Activated gamma-delta T cell treated with anti-CD3 and anti-CD28 coated beads, Interleukin-2, amount 50 U/mL, for 16 hours (primary cell): Measurements from ENCODE around the gene TINCR.

Source experiments
- DNase-seq: peaks from one replicate; pipeline ENCODE4 v3.0.0-alpha.2; 2020; ENCODE audit warnings: low read depth

The TINCR gene

DNA sequence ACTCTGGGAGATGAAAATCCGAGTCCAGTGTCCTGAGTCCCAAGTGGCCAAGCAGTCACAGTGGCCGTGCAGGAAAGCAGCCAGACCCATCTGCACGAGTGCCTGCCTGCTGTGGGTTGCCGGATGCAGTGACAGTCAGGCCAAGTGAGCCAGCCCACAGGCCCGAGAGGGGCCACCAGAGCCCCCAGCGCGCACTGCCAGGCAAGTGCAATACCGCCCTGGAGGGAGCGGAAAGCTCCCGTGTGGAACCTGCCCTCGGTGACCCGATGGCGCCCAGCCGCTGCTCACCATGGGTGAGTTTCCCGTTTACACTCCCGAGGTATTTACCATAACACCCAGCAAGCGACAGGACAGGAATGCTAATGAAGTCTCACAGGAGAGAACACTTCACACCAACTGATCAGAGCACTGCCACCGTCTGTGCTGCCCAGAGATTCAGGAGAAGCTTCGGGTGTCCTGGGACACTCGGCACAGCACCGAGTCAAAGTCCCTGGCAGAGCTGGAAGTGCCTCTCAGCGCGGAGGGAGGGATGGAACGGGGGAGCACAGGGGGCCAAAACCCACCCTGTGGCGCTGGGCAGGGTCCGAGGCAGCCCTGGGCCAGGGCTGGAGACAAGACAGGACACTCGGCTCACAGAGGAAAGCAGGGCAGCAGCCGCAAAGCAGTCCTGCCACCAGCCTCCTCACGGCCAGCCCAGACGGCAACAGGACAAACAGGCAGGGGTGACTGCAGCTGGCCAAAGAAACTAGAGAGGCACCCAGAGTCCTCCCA is 21.3 kb upstream of the TINCR start:
- no peak for DNase-seq

DNA sequence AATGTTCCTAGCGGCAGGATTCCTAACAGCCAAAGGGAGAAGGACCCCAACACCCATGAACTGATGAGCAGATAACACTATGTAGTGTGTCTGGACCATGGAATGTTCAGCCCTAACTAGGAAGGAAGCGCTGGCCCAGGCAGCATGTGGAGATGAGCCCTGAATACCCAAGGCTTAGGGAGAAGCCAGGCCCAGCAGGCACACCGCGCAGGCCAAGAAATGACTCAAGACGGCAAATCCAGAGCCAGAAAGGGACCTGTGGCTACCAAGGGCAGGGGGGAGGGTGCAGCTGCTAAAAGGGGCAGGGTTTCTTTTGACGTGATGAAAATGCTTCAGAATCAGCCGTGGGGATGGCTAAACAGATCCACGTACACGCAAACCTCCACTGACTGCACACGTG is 20.7 kb upstream of the TINCR start:
- DNase-seq: no peak

DNA sequence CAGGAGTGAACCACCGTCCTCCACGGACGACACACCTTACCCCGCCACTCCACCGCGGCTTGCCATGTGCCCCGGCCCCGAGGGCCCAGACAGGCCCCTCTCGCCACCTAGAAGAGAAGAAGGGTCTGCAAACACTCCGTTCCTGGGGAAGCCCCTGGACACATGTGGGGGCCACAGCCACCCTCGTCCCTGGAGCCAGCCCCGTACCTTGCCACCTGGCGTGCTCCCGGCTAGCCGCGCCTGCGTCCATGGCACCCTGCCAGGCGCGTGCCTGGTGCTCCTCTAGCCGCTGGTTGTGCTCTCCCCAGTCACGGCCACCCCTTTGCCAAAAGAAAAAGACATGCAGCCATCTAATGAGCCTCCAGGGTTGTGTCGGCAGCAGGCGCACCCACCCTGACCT is 19.9 kb upstream of the TINCR start:
- no peak for DNase-seq

DNA sequence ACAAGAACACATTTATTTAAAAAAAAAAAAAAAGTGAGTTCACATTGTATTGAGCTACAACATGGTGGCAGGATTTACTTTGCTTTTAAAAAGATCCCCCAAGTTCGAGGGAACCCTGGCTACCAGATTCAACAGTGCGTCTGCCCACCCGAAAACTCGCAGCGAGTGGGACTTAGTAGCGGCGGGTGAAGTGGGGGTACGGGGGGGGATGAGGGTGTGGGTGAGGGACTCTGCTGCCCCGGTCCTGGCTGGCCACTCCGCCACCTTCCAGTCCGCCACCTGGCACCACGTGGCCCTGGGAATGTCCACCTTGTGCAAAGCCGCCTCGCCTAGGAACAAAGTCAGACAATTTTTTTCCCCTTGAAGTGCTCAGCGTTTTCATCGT is 19.3 kb upstream of the TINCR start:
- DNase-seq: no peak

DNA sequence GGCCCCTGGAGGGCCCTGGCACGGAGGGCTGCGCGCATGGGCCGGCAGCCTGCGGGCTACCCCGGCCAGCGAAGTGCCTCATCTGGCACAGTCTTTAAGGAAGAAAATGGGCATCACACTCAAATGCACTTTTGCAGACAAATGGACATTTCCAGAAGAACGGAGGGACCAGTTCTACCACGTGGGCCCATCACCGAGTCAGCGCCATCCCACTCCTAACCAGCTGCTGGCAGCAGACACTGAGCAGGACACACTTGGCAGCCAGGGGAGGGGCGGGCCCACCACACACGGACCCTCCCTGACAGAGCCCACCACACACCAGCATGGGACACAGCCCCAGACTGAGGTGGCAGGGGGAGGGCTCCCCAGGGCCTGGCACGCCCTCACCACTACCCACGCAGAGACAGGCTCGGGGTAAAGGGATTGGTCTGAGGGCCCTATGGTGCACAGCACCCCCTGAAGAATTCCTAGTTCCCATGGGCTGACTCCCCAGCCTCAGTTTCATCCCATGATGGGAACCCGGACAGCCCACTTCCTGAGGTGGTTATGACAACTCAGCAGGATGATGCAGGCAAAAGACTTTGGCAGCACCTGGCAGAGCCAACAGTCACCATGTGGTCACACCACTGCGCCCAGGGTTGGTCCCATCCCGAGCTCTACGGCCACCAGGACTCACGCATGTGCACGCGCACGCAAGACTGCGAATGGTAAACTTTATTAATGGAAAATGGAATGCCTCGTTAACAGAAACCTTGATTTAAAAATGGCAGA is 18.7 kb upstream of the TINCR start:
- DNase-seq: no peak

DNA sequence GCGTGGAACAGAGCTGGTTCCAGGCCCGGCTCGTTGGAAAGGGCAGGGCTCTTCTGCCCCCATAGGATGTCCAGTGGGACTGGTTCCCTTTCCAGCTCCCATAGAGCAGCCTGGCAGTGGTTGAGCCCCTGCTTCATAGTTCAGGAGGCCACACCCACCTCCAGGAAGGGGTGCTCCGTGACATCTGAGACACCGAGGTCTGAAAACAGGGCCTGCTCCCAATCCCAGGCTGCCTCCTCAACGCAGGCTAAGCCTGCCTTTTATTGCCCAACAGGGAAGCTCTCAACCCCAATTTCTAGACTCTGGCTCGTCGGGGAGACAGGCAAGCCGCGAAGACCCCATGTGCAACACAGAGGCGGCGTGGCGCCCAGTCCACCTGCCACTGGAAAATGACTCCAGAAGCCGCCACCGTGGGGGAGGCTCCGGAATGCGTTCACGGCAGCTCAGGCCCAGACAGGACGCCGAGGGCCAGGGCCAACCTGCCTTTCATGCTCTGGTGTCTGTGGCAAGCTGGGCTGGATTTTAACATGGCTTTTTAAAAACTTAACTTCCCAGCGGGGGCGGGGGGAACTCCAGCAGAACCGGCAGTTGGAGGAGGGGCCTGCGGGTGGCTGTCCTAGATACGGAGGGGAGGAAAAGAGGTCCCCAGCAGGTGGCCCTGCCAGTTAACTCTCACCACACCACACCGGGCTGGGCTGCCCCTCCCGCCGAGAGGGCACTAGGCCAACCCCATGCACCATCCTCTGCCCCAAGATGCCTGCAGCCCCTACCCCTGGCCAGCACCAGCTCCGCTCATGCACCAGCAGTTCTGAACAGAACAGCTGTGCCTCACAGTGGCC is 17.9 kb upstream of the TINCR start:
- peak; percentile 24 for DNase-seq

DNA sequence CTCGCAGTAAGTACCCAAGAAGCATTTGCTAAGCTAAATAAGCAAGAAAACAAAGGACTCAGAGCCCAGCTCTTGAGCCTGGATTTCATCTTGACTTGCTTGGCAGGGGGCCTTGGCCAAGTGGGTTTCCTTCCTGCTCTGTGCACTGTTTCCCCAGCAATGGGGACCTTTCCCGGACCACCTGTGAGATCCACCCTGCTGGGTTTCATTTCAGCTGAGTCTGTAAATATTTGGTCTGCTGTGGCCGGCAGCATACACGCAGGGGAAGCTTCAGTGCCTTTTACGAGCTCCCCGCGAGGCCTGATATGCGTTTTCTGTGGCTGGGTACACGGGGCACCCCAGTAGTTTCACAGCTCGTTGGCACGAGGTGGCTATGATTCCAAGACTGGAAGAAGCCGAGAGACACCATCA is 12.4 kb upstream of the TINCR start:
- no peak for DNase-seq

DNA sequence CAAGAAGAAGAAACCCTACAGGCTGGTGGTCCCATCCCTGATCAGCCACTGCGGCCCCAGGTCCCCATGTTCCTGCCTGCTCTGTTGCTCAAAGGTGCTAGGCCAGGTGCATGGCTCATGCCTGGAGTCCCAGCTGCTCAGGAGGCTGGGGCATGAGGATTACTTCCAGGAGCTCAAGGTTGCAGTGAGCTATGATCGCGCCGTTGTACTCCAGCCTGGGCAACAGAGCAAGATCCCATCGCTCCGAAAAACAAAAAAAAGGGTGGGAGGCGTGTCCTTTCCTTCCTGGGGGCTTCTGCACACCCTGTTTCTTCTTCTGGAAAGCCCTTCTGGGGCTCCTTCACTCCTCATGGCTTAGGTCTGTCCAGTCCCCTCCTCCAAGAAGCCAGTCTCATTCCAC is 11.9 kb upstream of the TINCR start:
- DNase-seq: no peak

DNA sequence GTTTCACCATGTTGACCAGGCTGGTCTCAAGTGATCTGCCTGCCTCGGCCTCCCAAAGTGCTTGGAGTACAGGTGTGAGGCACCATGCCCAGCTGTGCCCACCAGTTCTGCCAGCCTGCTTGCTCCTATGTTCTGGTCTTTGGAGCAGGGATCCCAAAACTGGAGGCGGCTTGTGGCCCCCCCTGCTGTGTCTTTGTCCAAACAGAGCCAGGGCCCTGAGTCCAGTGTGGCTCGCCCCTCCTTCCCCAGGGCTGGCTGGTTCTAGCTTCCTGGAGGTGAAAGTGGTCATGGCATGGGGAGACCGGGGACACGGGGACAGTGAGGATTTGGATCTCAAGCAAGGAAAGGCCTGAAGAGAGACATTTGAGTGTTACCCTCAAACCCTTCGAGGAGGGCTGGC is 11.5 kb upstream of the TINCR start:
- DNase-seq: no peak

DNA sequence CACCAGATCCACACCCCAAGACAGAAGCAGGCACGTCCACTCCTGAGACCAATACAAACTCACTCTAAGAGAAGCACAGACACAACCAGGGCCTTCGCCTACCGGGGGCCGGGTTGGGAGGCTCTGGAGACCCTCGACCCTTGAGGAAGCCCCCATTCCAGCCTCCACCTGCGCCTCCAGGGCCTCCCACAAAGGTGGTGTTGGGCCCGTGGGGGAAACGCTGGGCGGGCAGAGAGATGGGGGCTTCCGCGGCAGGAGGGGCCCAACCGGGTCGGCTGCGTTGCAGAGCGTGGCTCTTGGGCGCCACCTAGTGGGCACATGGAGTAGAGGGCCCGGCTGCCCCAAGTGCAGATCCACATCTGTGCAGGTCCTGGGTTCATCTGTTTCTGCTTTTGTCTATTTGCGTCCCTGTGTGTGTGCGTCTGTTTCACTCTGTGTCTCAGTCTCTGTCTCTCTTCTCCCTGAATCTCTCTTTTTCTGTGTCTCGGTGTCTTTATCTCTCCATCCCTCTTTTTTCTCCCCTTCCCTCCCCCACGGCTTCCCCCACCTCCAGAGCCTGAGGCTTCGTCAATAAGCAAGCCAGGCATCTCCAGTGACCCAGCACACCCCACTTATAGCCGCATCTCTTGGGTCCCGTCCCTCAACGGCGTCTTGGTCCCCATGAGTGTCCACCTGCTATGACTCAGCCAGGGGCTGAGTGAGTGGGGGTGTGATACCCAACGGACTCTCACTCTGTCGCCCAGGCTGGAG is 10.5 kb upstream of the TINCR start:
- peak; percentile 58 for DNase-seq

DNA sequence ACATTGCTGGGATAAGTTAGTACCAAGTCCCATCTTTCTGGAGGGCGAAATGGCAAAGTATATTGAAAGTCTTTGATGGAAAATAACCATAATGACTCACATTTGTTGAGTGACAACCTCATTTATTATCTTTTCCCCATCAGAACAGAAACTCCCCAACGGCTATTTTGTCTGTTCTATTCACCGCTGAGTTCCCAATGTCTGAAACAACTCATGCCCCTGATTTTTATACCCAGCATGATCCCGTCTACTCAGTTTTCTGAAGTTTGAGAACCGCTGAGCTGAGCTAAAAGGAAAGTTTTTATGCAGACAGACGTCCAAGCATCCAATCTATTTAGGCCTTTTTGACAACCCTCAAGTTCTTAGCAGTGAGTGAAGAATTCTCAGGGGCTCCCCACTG is 7.8 kb upstream of the TINCR start:
- no peak for DNase-seq

DNA sequence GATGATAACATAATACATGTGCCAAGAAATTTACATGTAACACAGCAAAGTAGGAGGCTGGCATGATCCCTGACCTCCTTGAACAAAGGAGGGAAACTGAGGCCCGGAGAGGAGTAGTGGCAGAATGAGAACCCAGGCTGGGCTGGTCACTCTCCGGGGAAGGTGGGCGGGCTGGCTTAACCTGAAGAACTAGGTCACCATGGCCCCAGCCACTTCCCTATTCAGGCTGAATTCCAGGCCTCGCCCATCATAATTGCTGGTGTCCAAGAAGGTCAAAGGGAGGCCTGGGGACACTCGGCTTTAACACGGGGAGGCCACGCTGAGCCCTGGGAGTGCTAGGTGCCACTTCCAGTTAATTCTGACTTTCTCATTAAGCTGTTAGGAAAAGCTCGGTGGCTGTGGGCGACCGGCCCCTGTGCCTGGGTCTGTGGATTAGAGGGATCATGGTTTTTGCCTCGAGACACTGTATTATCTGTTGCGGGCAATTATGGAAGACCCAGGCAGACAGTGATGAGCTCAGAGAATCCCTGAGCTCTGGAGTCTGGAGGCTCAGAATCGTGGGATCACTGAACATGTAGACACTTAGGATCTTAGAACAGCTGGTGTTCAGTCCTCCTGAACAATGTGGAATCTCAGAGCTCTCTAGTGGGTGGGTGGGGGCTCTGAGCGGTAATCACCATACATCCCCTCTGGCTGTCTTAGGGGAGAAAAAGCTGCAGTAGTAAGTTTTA is 5.0 kb upstream of the TINCR start:
- no peak for DNase-seq

DNA sequence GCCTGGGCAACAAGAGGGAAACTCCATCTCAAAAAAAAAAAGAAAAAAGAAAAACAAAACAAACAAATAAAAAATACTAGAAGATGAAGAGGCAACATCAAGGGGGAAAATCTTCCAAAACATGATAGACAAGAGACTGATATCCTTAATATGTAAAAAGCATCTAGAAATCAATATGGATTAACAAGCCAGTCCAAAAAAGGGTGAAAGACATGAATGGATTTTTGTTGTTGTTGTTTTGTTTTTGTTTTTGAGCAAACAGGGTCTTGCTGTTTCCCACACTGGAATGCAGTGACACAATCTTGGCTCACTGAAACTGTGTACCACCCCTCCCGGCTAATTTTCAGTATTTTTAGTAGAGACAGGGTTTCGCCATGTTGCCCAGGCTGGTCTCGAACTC is 4.0 kb upstream of the TINCR start:
- DNase-seq: no peak

DNA sequence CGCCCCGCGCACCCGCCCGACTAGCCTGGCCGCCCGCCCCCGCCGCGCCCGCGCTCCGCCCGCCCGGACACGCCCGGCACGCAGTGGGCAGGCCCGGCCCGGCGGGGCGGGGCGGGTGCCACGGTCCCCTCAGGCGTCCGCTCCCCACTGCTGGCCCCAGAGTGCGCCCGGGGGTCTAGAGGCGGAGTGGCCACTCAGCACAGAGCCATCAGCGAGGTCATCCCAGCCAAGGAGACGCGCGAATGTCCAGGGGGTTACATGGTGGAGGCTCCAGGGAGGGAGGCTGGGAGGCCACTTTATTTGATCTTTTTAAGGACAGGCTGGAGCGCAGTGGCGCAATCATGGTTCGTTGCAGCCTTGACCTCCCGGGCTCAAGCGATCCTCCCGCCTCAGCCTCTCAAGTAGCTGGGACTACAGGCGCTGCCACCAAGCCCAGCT is 236 bp upstream of the TINCR start:
- DNase-seq: no peak

DNA sequence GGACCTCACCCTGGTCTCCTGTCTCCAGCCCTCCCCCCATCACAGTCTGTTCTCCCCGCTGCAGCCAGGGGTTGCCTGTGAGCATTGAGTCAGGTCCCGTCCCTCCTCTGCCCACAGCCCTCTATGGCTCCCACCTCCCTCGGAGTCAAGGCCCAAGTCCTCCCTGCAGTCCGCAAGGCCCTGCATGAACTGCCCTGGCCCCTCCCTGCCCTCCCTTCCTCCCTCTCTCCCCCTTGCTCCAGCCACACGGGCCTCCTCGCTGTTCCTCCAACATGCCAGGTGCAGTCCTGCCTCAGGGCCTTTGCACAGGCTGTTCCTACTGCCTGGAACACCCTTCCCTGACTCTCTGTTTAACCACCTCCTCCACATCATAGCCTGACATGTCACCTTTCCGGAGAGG is 2.8 kb downstream of the TINCR start:
- no peak for DNase-seq

DNA sequence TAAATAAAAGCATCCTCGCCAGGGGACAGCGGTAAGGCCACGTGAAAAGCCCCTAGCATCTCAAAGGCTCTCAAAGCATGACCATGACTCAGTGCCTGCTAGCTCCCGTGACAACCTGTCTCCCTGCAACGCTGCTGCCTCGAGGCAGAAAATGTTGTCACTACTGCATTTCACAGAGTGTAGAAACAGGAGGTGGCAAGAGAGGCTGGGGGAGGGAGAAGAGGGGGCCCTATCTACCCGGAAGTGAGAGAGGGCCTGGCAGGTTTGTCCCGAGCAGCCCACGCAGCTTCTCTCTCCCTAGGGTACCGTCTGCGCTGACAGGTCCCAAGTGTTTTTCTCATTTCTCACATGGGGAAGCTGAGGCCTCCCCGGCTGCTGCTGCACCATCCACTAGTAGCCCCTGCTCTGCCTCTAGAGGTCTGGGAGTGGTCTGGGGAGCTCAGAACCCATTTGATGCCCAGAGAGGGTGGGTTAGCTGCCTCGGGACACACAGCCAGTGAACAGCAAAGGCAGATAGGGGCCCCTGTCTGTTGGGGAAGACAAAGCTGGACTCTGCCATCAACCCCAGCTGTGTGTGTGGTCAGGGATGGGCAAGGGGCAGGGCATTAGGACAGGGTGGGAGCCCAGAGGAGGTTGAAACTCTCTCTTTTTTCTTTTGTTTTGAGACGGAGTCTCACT is 3.7 kb downstream of the TINCR start:
- DNase-seq: no peak

DNA sequence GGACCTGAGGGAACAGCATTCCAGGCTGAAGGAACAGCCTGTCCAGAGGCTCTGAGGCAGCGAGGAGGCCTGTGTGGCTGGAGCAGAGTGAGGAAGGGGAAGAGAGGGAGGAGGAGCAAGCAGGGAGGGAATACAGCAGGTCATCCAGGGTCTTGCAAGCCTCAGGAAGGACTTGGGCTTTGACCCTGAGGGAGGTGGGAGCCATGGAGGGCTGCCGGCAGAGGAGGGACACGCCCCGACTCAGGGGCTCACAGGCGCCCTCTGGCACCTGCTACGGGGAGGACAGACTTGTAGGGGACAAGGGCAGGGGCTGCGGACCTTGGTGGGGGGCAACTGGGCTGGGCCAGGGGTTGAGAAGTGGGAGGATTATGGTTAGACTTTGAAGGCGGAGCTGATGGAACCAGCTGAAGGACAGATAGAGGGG is 4.7 kb downstream of the TINCR start:
- DNase-seq: no peak

DNA sequence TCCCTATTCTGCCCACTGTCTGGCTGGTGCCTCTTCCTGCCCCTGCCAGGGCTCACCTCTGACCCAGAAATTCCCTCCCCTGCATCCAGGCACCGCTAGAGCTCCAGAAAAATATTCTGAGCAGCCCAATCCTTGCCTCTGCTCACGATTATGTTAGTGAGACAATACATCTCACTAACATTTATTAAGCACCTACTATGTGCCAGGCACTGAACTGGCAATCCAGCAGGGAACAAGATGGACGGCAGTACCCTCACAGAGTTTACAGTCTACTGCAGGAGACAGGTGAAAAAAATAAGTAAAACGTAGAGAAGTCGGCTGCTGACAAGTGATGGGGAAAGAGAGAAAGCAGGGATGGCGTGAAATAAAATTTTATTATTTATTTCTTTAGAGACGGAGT is 5.5 kb downstream of the TINCR start:
- no peak for DNase-seq

DNA sequence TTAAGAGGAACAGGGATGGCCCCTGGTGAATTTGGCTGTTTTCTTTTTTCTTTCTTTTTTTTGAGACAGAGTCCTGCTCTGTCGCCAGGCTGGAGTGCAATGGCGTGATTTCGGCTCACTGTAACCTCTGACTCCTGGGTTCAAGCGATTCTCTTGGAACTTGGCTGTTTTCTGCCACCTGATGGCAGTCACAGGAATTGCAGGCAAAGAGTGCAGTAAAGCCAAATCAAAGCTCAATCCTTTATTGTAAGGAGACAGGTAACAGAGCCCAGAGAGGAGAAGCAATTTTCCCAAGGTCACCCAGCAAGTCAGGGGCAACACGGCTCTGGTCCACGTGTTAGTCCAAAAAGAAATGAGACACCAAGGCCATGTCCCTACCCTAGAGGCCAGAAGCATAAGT is 6.2 kb downstream of the TINCR start:
- no peak for DNase-seq

DNA sequence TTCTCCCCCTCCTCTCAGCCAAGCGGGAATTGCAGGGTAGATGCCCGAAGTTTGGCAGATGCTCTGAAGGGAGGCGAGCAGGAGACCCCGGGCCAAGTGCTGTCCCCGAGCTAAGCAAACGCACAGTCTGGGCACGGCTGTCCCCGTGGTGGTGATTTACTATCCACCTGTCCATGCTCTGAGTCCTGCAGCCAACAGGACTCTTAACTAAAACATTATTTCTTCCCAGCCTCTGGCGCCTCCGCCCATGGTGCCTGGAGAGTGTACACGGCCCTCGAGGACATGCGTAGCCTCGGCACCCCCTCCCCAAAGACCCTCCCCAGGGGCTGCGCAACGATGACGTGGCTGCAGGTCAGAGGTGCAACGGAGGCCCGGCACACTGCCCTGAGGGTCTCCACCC is 7.6 kb downstream of the TINCR start:
- no peak for DNase-seq

DNA sequence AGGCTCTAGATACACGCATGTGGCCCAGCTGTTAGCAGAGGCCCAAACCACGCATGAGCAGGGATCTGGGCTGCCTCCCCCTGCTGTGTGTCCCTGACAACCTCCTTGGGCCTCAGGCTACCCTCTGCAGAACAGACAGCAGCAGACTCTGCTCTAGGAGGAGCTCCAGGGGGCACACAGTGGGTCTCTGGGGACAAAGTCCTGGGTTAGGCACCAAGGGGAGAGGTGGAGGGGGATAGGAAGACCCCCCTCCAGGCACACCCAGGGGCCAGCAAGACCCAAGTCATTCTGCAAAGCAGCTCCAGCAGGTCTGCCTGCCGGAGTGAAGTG is 8.0 kb downstream of the TINCR start:
- no peak for DNase-seq
